ENCODE results near the gene APOD.

Gene APOD

GRCh38 chr3:195551381-195551978 is 32.3 kb downstream of the APOD start:
- DNase-seq = no peak

GRCh38 chr3:195550723-195551122 is 33.0 kb downstream of the APOD start:
- no peak for DNase-seq

- DNase-seq = no peak
Measured at GRCh38 chr3:195549931-195550519, 33.7 kb downstream of the APOD start.

GRCh38 chr3:195548987-195549386 is 34.8 kb downstream of the APOD start:
- DNase-seq = no peak

- no peak for DNase-seq
Measured at GRCh38 chr3:195548501-195548900, 35.2 kb downstream of the APOD start.

- DNase-seq = no peak
Measured at GRCh38 chr3:195548006-195548405, 35.7 kb downstream of the APOD start.

GRCh38 chr3:195546130-195546560 is 37.6 kb downstream of the APOD start:
- no peak for DNase-seq

- no peak for DNase-seq
Measured at GRCh38 chr3:195544634-195545033, 39.1 kb downstream of the APOD start.

GRCh38 chr3:195544230-195544536 is 39.6 kb downstream of the APOD start:
- no peak for DNase-seq

GRCh38 chr3:195543500-195544229 is 40.1 kb downstream of the APOD start:
- no peak for DNase-seq

GRCh38 chr3:195542698-195543499 is 40.8 kb downstream of the APOD start, which contains the start of gene PPP1R2:
PPP1R2 (minus strand) TSS chr3:195543325; CDS start chr3:195543025, 300 bp downstream.
- peak; percentile 94 for DNase-seq

- DNase-seq = no peak
Measured at GRCh38 chr3:195542316-195542697, 41.4 kb downstream of the APOD start.

- DNase-seq = no peak
Measured at GRCh38 chr3:195540511-195540910, 43.2 kb downstream of the APOD start.

- DNase-seq = no peak
Measured at GRCh38 chr3:195540027-195540426, 43.7 kb downstream of the APOD start.

- DNase-seq = no peak
Measured at GRCh38 chr3:195539479-195539878, 44.3 kb downstream of the APOD start.

- DNase-seq = no peak
Measured at GRCh38 chr3:195537995-195538394, 45.7 kb downstream of the APOD start.

GRCh38 chr3:195535293-195535692 is 48.4 kb downstream of the APOD start:
- DNase-seq = no peak

- no peak for DNase-seq
Measured at GRCh38 chr3:195532834-195533233, 50.9 kb downstream of the APOD start.

GRCh38 chr3:195532345-195532744 is 51.4 kb downstream of the APOD start:
- no peak for DNase-seq

GRCh38 chr3:195531683-195532082 is 52.1 kb downstream of the APOD start:
- no peak for DNase-seq

GRCh38 chr3:195526492-195526891 is 57.2 kb downstream of the APOD start:
- DNase-seq = no peak

- no peak for DNase-seq
Measured at GRCh38 chr3:195524171-195524896, 59.4 kb downstream of the APOD start.

Measured in NCI-H1436 (cell line).